ENCODE measurements around the gene TMCO4. TPM values are rescaled to one million over a fixed set of nuclear protein-coding genes. Genes with fewer than 3 reads are reported as not detected.
"Not testable (repeated sequence)": the region's sequence is repeated elsewhere in the genome, so short reads cannot be mapped to it uniquely, and the experiment has no call there.

The TMCO4 gene
- total RNA-seq, 1 donor from 2014 or later = 7.6 TPM

GRCh38 chr1:19640363-19641316, 159.1 kb downstream of the TMCO4 start:
- no peak for DNase-seq (ENCODE audit: missing footprints)
- intact Hi-C loops (cut with DNase I) = no loop called here
- ATAC-seq = no peak

GRCh38 chr1:19639999-19640362, 159.7 kb downstream of the TMCO4 start:
- intact Hi-C loops (cut with DNase I) = no loop called here
- DNase-seq (ENCODE audit: missing footprints) = no peak
- ATAC-seq = no peak

GRCh38 chr1:19639228-19639627, 160.5 kb downstream of the TMCO4 start:
- intact Hi-C loops (cut with DNase I); ATAC-seq; DNase-seq (ENCODE audit: missing footprints): not testable (repeated sequence)

- no peak for ATAC-seq
- intact Hi-C loops (cut with DNase I) = no loop called here
- DNase-seq (ENCODE audit: missing footprints) = no peak
Measured at GRCh38 chr1:19637606-19638005, 162.1 kb downstream of the TMCO4 start.

- DNase-seq (ENCODE audit: missing footprints); intact Hi-C loops (cut with DNase I); ATAC-seq: not testable (repeated sequence)
Measured at GRCh38 chr1:19636749-19637148, 163.0 kb downstream of the TMCO4 start.

GRCh38 chr1:19636065-19636464, 163.7 kb downstream of the TMCO4 start:
- DNase-seq (ENCODE audit: missing footprints) (no peak), ATAC-seq (no peak)
- intact Hi-C loops (cut with DNase I) = no loop called here

GRCh38 chr1:19635646-19636045, 164.1 kb downstream of the TMCO4 start:
- no peak for DNase-seq (ENCODE audit: missing footprints)
- intact Hi-C loops (cut with DNase I) = no loop called here
- no peak for ATAC-seq

- DNase-seq (ENCODE audit: missing footprints); intact Hi-C loops (cut with DNase I); ATAC-seq: not testable (repeated sequence)
Measured at GRCh38 chr1:19635064-19635463, 164.7 kb downstream of the TMCO4 start.

- ATAC-seq (no peak), DNase-seq (ENCODE audit: missing footprints) (no peak)
- intact Hi-C loops (cut with DNase I) = no loop called here
Measured at GRCh38 chr1:19633106-19633505, 166.6 kb downstream of the TMCO4 start.

Other genes with a start within 250 kb of the TMCO4 start
- 55.0 TPM for gene NBL1, start 155.6 kb downstream of the TMCO4 start, total RNA-seq
- not detected for gene HTR6, start 135.0 kb downstream of the TMCO4 start, total RNA-seq
- not detected for gene RNF186, start 15.4 kb upstream of the TMCO4 start, total RNA-seq
- gene OTUD3, start 82.5 kb upstream of the TMCO4 start, total RNA-seq = 3.4 TPM
- not detected for gene PLA2G2E, start 123.7 kb upstream of the TMCO4 start, total RNA-seq
- 332 TPM for gene PLA2G2A, start 179.7 kb upstream of the TMCO4 start, total RNA-seq